GM18861 (cell line): ENCODE results near the gene HSH2D.
"Not testable (repeated sequence)": the region's sequence is repeated elsewhere in the genome, so short reads cannot be mapped to it uniquely, and the experiment has no call there.

ENCODE experiments used
- ATAC-seq: cut with Tn5 transposase; IDR thresholded peaks from one replicate; pipeline ENCODE4 v1.9.1; 2021; ENCODE audit not compliant: unreplicated experiment

Gene HSH2D, protein sequence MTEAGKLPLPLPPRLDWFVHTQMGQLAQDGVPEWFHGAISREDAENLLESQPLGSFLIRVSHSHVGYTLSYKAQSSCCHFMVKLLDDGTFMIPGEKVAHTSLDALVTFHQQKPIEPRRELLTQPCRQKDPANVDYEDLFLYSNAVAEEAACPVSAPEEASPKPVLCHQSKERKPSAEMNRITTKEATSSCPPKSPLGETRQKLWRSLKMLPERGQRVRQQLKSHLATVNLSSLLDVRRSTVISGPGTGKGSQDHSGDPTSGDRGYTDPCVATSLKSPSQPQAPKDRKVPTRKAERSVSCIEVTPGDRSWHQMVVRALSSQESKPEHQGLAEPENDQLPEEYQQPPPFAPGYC

DNA sequence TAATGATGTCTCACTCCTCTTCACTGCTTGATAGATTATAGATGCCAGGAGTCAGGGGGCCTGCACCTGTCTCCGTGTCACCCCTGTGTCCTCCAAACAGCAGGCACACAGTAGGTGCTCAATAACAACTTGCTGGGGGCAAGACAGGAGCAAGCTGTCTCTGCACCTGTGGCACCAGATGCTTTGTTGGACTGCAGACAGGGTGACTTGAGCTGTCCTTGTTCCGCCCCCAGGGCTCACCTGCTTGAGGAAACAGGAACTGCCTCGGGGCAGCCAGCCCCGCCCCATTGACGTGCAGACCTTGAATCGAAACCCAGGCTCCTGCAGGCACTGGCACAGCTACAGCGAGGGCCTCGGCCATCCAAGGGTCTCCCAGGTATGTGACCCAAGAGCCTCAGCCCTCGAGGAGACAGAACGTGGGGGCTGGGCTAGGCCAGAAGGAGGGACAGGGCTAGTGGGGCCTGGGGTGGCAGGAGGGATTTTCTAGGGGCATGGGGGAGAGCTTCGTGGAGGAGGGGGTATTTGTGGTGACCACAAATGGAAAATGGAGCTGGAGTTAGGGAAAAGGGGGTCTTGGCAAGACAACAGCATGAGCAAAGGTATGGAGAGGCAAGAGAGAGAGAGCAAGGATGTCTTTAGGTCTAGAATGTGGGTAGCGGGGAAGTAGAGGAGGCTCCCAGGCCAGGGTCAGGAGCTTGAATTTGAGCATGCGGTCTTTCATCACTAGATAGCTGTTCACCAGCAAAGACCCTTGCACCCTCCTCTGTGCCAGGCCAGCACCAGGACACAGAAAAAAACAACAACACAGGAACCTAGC lies at the start of gene HSH2D:
Gene HSH2D, plus strand, starts transcription at position 287 of the 817 bp plus-strand sequence. CDS start 5,066 bp downstream, outside the sequence.
- peak; percentile 61 for ATAC-seq

DNA sequence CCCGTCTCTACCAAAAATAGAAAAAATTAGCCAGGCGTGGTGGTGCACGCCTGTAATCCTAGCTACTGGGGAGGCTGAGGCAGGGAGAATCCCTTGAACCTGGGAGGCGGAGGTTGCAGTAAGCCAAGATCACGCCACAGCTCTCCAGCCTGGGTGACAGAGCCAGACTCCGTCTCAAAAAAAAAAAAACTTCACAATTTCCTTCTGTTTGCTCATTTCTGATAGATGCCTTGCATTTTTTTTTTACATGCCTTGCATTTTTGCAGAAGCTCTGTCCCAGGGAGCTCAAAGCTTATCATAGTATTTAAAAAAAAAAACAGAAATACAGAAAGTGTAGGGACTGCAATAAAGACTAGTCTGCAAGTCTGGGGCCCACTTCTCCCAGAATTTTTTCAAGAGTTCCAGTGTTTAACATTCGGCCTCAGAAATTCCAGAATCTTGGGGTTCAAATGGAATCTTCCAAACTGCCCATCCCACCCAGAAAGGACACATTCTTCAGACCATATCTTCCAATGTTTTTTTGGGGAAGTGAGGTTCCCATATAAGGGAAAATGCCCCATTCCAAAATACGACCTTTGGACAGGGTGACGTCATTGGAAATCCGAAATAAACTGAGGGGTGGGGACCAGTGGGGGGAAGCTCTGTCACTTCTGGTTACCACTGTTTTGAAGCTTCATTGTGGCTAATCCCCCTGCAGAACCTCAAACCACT lies 49.0 kb upstream of the HSH2D start:
- no peak for ATAC-seq

DNA sequence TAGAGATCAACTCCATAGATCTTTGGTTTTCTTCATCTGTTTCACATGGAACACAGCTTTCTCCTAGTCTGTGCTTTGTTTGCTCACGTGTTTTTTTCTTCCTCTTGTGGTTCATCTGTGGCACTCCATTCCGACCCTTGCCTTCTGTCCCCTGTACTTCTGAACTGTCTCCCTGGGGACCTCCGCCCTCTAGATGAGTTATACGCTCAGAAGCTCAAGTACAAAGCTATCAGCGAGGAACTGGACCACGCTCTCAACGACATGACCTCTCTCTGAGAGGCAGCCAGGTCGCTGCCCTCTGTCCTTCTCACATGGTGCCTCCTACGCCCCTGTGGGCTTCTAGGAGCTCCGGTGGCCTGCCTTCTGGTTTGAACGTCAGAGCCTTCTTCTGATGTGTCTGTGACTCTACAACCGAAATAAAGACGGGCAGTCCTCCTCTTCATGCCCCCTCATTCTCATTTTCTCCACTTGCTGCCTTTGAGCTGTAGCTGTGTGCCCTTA lies 48.4 kb upstream of the HSH2D start:
- ATAC-seq, result no peak

DNA sequence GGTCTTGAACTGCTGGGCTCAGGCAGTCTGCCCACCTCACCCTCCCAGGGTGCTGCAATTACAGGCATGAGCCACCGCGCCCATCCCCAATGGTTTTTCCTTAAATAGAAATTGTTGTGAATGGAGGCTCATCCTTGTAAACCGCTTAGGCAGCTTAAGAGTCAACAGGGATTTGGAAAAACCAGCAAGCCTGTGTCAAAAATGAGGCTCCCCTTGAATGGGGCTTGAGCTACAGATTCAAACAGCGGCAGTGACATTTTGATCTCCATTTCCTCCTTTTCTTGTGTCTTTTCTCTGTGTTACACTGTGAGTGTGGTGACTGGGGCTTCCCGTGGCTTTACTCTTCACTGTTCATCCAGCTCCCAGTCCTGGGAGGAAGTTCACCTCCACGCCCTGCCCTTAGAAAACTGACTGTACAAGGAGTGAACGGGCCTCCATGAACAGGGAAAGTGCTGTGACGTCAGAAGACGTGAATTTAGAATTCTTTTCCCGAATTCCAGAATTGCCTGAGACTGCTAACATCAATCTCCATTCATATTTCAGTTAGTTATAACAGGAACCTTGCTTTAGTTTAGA lies 47.1 kb upstream of the HSH2D start:
- ATAC-seq, result no peak

DNA sequence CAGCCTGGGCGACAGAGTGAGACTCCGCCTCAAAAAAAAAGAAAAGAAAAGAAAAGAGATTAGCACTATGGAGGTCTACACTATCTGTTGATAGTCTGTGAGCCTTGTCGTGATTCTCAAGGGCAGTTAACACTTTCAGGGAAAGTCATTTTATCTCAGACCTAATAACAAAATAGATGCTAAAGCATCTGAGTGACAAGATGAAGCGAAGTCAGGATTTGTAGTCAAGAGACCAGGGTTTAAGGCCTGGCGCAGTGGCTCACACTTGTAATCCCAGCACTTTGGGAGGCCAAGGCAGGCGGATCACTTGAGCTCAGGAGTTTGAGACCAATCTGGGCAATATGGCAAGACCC lies 45.1 kb upstream of the HSH2D start:
- ATAC-seq, result no peak

DNA sequence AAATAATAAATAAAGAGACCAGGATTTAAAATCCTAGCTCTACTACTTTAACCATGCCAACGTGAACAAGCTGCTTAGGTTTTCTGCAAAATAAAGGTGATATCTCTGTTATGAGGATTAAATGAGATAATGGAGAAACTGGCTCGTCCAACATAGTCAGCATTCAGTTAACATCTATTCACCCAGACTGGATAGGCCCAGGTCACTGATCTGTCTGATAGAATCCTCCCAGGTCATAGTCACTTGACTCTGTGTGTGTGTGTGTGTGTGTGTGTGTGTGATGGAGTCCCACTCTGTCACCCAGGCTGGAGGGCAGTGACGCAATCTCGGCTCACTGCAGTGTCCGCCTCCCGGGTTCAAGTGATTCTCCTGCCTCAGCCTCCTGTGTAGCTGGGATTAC lies 44.7 kb upstream of the HSH2D start:
- no peak for ATAC-seq

DNA sequence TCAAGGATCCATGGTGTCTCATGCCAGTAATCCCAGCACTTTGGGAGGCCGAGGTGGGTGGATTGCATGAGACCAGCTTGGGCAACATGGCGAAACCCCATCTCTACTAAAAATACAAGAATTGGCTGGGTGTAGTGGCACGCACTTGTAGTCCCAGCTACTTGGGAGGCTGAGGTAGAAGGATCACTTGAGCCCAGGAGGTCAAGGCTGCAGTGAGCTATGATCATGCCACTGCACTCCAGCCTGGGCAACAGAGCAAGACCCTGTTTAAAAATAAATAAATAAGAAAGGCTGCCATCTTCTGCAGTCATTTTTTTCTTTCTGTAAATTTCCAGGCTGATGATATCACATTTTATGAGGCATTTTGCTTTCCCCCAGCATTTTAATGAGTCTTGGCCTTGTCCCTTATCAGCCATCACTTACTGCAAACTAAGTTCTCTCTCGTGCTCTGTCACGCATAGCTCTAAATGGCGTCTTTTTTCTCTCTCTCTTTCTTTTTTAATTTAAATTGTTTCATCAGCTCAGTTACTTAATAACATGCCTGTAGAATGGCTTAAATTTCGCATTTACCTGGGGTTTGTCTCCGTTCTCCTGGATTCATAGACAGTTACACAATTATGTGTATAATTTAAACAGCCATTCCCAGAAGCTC lies 44.0 kb upstream of the HSH2D start:
- ATAC-seq, result not testable (repeated sequence)

DNA sequence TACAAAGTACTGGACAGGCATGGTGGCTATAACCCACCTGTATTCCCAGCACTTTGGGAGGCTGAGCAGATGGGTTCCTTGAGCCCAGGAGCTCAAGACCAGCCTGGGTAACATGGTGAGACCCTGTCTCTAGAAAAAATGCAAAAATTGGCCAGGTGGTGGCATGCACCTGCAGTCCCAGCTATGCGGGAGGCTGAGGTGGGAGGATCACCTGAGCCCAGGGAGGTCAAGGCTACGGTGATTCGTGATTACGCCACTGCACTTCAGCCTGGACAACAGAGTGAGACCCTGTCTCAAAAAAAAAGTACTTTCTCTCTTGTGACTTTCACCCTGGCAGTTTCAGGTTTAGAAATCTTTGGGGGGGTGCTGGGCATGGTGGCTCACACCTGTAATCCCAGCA lies 43.0 kb upstream of the HSH2D start:
- ATAC-seq, result no peak

DNA sequence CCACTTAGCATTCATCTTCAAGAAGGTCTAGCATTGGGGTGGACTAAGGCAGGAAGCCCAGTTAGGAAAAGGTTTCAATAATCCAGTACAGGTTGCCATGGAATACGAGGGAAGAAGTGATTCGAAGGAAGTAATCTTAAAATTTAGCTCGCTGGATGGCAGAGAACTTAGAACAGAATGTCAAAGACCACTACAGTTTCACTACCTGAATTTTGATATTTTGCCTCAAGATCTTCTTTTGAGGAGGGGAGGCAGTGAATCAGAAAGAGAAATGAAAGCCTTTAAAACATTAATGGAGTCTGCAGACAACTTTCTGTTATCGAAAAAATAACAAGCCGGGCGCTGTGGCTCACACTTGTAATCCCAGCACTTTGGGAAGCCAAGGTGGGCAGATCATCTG lies 38.8 kb upstream of the HSH2D start:
- no peak for ATAC-seq

DNA sequence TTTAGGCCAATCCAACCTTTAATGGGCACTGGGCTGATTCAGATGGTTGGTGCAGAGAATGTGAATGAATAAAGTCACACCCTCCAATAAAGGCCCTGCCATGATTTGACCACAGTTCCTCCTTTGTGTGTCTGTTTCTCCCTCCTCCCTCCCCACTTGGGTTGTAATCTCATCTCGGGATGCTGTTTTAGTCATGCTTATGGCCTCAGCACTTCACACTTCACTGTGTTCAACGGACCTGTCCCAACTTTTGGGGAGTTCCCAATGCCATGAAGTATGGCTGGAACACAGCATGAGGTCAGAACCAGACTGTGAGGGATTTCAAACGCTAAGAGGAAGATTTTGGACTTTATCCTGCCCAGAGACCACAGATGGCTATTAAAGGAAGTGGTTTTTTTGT lies 37.4 kb upstream of the HSH2D start:
- ATAC-seq, result no peak

DNA sequence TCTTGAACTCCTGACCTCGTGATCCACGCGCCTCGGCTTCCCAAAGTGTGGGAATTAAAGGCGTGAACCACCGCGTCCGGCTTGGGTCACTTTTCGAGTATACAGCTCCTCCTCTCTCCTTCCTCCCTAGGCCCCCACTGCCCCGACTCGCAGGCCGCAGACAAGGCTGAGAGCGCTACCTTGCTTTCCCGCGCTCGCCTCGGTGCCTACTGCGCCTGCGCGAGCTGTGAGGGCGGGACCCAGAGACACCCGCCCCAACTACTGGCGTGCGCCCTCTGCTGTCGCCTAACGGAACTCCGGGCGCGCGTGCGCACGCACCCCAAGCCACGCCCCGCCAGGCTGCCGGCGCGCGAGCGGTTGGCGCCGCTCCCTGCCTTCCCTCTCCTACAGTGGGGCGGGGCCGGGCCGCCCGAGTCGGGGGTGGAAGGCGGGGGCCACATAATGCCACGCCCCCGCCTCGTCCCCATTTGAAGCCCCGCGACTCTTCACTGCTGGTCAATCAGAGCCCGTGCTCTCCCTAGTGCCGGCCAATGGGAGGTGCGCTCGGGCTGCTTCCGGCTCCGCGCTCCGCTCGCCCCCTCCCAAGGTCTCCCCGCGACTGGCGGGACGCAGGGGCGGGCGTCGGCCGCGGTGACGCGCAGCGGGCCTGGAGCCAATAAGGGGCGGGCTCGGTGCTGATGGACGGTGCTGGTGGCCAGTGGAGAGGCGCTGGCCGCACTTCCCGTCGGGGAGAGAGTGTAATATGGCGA lies 32.2 kb upstream of the HSH2D start, which contains the start of gene RAB8A:
Gene RAB8A, plus strand, starts transcription at position 730 of the 749 bp plus-strand sequence. Its CDS starts 13 bp downstream, at position 743.
- ATAC-seq, result peak; percentile 81

DNA sequence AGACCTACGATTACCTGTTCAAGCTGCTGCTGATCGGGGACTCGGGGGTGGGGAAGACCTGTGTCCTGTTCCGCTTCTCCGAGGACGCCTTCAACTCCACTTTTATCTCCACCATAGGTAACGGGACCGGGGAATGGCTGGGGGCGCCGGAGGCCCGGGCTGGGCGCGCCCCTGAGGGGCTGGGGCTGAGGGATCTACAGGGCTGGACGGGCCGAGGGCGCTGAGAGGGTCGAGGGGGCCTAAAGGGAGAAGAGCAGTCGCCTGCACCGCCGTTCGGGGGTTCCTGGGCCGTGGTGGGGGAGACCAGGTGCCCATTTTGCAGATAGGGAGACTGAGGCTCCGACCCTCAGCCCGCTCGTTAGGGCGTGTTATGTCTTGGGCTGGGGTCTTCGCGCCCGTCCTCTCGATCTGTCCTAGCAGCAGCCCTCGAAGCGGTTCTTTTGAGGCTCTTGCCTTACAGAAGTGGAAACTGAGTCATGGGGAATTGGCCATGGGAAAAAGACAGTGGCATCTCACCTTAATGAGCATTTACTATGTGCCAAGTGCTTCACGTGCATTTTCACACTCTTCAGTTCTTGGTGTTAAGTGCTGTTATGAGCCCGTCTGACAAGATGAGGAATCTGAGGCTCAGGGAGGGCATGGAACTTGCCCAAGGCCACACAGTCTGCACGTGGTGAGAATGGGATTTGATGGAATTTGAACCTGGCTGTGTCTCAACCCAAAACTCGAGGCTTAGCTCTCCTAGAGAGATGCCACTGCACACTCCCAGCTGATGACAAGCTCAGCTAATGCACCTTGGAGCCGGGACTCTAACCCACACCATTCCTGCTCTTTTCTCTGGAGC lies 31.4 kb upstream of the HSH2D start:
- no peak for ATAC-seq

DNA sequence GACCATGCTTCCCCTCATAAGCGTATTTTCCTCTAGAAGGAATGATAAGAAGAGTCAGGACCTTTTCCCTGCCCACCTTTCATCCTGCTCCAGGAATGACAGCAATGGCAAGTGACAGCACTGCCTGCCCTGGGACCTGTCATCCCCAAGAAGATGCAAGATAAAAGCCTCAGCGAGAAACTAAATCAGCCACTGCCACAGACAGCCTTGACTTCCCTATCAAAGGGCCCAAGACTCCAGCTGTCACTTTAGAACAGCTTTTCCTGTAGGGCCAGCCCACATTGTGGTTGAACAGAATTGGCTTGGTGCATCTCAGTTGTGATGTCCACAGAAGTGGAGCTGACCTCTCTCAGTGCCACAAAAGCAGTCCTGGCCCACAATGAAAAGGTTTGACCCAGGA lies 30.7 kb upstream of the HSH2D start:
- no peak for ATAC-seq

DNA sequence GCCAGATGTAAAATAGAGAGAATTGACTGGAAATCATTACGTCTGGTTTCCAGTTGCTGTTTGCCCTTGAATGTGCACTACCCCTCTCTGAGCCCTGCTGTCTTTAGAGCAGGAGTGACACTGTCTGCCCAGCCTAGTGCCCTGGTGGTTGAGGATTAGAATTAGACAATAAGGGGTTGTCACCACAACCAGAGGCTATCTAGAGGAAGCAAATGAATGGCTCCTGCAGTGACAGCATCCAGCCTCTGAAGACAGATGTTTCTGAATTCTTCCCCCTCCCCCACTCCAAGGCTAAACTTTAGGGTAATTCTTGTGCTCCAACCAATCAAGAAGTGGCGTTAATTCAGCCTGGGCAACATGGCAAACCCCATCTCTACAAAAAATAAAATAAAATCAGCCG lies 29.8 kb upstream of the HSH2D start:
- no peak for ATAC-seq

DNA sequence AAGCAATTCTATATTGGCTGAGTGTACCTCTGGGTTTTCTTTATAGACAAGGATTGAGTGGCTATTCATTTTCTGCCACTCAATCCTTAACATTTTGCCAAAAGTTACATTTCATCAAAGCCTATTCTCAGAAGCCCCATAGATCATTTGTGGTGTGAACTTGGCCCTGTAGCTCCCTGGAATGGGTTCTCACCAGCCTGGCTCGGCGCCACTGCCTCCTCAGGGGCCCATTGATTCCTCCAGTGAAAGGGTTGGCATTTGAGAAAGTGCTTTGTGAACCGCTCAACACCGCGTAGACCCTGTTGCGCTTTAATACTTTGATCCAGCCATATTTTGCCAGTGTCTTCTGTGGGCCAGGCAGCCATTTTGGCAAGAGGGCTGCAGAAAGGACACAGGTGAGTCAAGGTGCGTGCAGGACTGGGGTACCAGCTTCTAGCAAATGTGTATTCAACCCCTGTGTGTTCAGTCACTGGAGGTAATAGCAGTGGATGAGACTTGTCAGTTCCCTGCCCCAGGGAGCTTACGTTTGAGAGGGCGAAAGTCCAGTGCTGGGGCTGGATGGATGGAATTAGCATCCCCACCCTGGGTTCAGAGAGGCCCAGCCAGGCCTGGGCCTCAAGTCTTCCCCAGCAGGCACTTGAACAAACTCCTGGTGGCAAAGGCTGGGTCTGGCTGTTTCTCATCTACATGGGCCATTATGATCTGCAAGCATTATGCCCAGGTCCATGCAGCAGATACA lies 28.0 kb upstream of the HSH2D start:
- ATAC-seq, result no peak

DNA sequence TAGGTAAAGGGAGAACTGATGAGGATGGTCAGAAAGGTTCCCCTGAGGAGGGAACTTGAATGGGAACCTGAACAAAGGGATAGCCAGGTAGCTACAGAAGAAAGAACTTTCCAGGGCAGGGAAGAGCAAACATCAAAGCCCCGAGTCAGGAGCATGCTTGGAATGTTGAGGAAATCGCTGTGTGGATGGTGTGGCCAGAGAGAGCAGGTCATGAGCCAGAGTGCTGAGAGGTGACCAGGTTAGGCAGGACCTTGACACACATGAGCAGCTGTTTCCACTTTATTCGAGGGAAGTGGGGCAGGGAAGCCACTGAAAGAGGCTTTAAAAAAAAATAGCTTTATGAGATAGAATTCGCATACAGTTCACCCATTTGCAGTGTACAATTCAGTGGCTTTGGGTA lies 27.4 kb upstream of the HSH2D start:
- ATAC-seq, result no peak

DNA sequence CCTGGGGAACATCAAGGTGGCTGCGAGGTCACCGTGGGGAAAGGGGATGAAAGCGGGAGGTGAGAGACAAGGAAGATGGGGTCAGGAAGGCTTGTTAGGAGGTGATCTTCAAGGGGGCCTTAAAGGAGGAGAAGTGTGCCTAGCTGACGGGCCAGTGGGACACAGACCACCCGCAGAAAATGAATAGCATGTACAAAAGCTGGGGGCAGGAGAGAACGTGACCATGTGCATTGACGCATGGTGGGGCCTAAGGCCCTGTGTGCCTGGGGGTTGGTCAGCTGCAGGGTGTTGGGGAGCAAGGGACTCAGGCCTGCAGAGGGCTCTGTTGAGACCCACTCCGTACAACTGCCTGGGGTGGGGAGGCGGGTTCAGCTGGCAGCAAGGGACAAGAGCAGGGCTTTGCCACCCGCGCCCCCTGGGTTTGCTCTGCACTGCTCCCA lies 25.9 kb upstream of the HSH2D start:
- ATAC-seq, result no peak

DNA sequence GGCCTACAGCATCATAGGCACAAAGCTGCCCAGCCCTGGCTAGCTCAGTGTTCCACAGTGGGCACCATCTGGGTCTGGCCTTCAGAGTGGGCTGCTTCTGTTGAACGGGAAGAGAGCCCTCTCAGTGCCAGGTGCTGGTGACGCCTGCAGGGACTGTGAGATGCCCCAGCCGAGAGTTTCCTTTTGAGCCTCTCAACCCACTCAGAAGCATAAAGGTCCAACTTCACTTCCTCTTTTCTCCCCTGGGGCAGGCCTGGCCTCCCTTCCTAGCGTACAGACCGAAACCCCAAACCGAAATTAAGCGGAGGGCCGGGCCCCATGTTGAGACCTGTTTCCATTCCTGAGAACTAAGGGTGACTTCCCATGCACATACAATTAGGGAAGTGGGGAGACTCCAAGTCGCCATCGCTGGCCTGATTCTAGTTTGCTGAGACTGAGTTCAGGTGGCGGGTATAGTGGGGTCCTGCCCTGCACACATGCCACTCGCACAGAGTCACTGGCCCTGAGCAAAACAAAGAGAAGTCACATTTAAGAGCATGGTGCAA lies 24.9 kb upstream of the HSH2D start:
- ATAC-seq, result peak; percentile 71
